ENCODE results near the gene SFI1. TPM values are rescaled to one million over a fixed set of nuclear protein-coding genes. Genes with fewer than 3 reads are reported as not detected.

The SFI1 gene
- total RNA-seq, 1 experiment from 2014 or later = 61.6 TPM

GRCh38 chr22:31451709-31452571, 44.4 kb upstream of the SFI1 start:
- DNase-seq (ENCODE audit: low spot score) = peak; percentile 49
- Histone ChIP-seq H3K4me1 (ENCODE audit: insufficient read depth, low read length, poor library complexity, severe bottlenecking) (no peaks in the 10 kb centered on the region), H3K27me3 (replicated peaks; ENCODE audit: insufficient read depth, low read depth, low read length, poor library complexity) (no peaks in the 10 kb centered on the region), H3K36me3 (ENCODE audit: insufficient read depth, low read length, poor library complexity, severe bottlenecking) (peaks cover 48% of the 10 kb centered on the region), H3K9me3 (ENCODE audit: low read depth, low read length, poor library complexity, severe bottlenecking) (no peaks in the 10 kb centered on the region), H3K4me3 (ENCODE audit: low read depth, low read length, poor library complexity, severe bottlenecking) (no peak overlapping the region), H3K27ac (ENCODE audit: low read depth, low read length, poor library complexity, severe bottlenecking) (no peak overlapping the region)
- CTCF ChIA-PET = interaction anchor here (0.5 to 0.7 kb wide), 4 partner anchors 204 to 519 kb away, joined by 3 to 7 read pairs (median 4); no protein-coding TSS in a partner anchor
- POLR2A ChIA-PET (ENCODE audit: low non-redundant PET) = no interaction called here
- no TSS peak for BruUV-seq (replicated peaks)
- intact Hi-C loops (cut with micrococcal nuclease; ENCODE audit: unreplicated experiment) = loop anchor here (10.0 kb wide), 1 partner anchor 183 kb away; no protein-coding TSS in a partner anchor
- TF ChIP-seq, protein P1, sequence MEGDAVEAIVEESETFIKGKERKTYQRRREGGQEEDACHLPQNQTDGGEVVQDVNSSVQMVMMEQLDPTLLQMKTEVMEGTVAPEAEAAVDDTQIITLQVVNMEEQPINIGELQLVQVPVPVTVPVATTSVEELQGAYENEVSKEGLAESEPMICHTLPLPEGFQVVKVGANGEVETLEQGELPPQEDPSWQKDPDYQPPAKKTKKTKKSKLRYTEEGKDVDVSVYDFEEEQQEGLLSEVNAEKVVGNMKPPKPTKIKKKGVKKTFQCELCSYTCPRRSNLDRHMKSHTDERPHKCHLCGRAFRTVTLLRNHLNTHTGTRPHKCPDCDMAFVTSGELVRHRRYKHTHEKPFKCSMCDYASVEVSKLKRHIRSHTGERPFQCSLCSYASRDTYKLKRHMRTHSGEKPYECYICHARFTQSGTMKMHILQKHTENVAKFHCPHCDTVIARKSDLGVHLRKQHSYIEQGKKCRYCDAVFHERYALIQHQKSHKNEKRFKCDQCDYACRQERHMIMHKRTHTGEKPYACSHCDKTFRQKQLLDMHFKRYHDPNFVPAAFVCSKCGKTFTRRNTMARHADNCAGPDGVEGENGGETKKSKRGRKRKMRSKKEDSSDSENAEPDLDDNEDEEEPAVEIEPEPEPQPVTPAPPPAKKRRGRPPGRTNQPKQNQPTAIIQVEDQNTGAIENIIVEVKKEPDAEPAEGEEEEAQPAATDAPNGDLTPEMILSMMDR (conservative IDR thresholded peaks at IDR 0.05; ENCODE audit: low read depth, low read length) = peak; percentile 66
- TF ChIP-seq EZH2 (IDR thresholded peaks at IDR 0.05; ENCODE audit: borderline replicate concordance, low read depth, low read length, poor library complexity, severe bottlenecking) = no peak

DNA sequence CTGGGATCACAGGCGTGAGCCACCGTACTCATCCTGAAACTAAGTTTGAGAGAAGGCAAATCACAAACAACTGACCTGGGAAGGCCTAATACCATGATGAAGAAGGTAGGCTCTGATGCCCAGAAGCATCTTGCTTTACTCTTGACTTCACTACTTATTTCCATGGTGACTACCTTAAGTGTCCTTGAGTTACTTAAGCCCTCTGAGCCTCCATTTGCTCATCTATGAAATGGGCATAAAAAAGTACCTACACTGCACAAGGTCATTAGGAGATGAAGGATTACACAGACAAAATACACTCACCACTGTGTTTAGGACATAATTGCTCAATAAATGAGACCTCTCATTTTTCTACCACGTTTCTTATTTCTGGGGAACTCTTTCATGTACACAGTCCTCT, 34.6 kb upstream of the SFI1 start:
- no TSS peak for BruUV-seq (replicated peaks)
- H3K27me3 ChIP-seq (replicated peaks; ENCODE audit: insufficient read depth, low read depth, low read length, poor library complexity) = no peaks in the 10 kb centered on the region
- H3K36me3 ChIP-seq (ENCODE audit: insufficient read depth, low read length, poor library complexity, severe bottlenecking) = peaks cover 76% of the 10 kb centered on the region
- ChIA-PET CTCF (no interaction called here), POLR2A (ENCODE audit: low non-redundant PET) (no interaction called here)
- no peak for DNase-seq (ENCODE audit: low spot score)
- H3K9me3 ChIP-seq (ENCODE audit: low read depth, low read length, poor library complexity, severe bottlenecking) = no peaks in the 10 kb centered on the region
- H3K4me1 ChIP-seq (ENCODE audit: insufficient read depth, low read length, poor library complexity, severe bottlenecking) = no peaks in the 10 kb centered on the region
- H3K4me3 ChIP-seq (ENCODE audit: low read depth, low read length, poor library complexity, severe bottlenecking) = no peak overlapping the region
- intact Hi-C loops (cut with micrococcal nuclease; ENCODE audit: unreplicated experiment) = no loop called here
- no peak overlapping the region for H3K27ac ChIP-seq (ENCODE audit: low read depth, low read length, poor library complexity, severe bottlenecking)
- TF ChIP-seq EZH2 (IDR thresholded peaks at IDR 0.05; ENCODE audit: borderline replicate concordance, low read depth, low read length, poor library complexity, severe bottlenecking) = no peak
- TF ChIP-seq, protein P1 (conservative IDR thresholded peaks at IDR 0.05; ENCODE audit: low read depth, low read length) = no peak

GRCh38 chr22:31465307-31465706, 31.0 kb upstream of the SFI1 start:
- ChIA-PET POLR2A (ENCODE audit: low non-redundant PET) (no interaction called here), CTCF (no interaction called here)

More at GRCh38 chr22:31465307-31465706, 31.0 kb upstream of the SFI1 start:
- no peak overlapping the region for H3K27ac ChIP-seq (ENCODE audit: low read depth, low read length, poor library complexity, severe bottlenecking)
- H3K9me3 ChIP-seq (ENCODE audit: low read depth, low read length, poor library complexity, severe bottlenecking) = no peaks in the 10 kb centered on the region
- intact Hi-C loops (cut with micrococcal nuclease; ENCODE audit: unreplicated experiment) = no loop called here
- H3K4me3 ChIP-seq (ENCODE audit: low read depth, low read length, poor library complexity, severe bottlenecking) = no peak overlapping the region
- peaks cover 56% of the 10 kb centered on the region for H3K36me3 ChIP-seq (ENCODE audit: insufficient read depth, low read length, poor library complexity, severe bottlenecking)
- no peak for TF ChIP-seq EZH2 (IDR thresholded peaks at IDR 0.05; ENCODE audit: borderline replicate concordance, low read depth, low read length, poor library complexity, severe bottlenecking)
- TF ChIP-seq, protein P1 (conservative IDR thresholded peaks at IDR 0.05; ENCODE audit: low read depth, low read length) = no peak
- no TSS peak for BruUV-seq (replicated peaks)
- DNase-seq (ENCODE audit: low spot score) = no peak
- H3K27me3 ChIP-seq (replicated peaks; ENCODE audit: insufficient read depth, low read depth, low read length, poor library complexity) = no peaks in the 10 kb centered on the region
- H3K4me1 ChIP-seq (ENCODE audit: insufficient read depth, low read length, poor library complexity, severe bottlenecking) = no peaks in the 10 kb centered on the region
